ENCODE results near the gene PATJ. TPM values are rescaled to one million over a fixed set of nuclear protein-coding genes. Genes with fewer than 3 reads are reported as not detected.

PATJ gene
- total RNA-seq, 4 donors from 2014 or later = 119 to 299 (median 149) TPM

- DNase-seq = no peak
- Histone ChIP-seq H3K36me3 (no peaks in the 10 kb centered on the region), H3K27ac (no peak overlapping the region), H3K9me3 (no peaks in the 10 kb centered on the region), H3K4me3 (no peak overlapping the region), H3K4me1 (peaks cover 0 to 2% (median 0%) of the 10 kb centered on the region in 4 donors), H3K27me3 (no peaks in the 10 kb centered on the region)
- WGBS, 2 donors (ENCODE audit: low coverage in 1 of 2) = 92 to 94% methylated on average over 7 to 8 of the region's 8 CpGs
- intact Hi-C loops (cut with DNase I; ENCODE audit: low total_unique reads) = no loop called here
- TF ChIP-seq POLR2A (IDR thresholded peaks at IDR 0.05) (no peak), CTCF (IDR thresholded peaks at IDR 0.05) (no peak)
- in situ Hi-C loops (cut with MboI; ENCODE audit: low pct_ligation_motif_present in 1 of 4, low pct_unique_long_range_greater_than_20kb in 1 of 4, low sequenced_read_pairs in 3 of 4) = no loop called here
Measured at GRCh38 chr1:62188111-62188510, 445.8 kb downstream of the PATJ start.

- H3K27me3 ChIP-seq = peaks cover 11% of the 10 kb centered on the region
- TF ChIP-seq POLR2A (IDR thresholded peaks at IDR 0.05) (peak; percentile 33), POLR2AphosphoS5 (IDR thresholded peaks at IDR 0.05) (peak in 2 of 3 donors; percentile 29 to 56), EP300 (IDR thresholded peaks at IDR 0.05; ENCODE audit: low read depth) (no peak)
- H3K36me3 ChIP-seq = no peaks in the 10 kb centered on the region
- in situ Hi-C loops (cut with MboI; ENCODE audit: low pct_ligation_motif_present in 1 of 4, low pct_unique_long_range_greater_than_20kb in 1 of 4, low sequenced_read_pairs in 3 of 4) = no loop called here
- H3K27ac ChIP-seq = peak within 1 kb of the TSS; percentile 17 to 81 (median 64)
- peaks cover 0 to 16% (median 2%) of the 10 kb centered on the region in 4 donors for H3K4me1 ChIP-seq
- WGBS, 2 donors (ENCODE audit: low coverage in 1 of 2) = 5 to 15% methylated on average over 16 to 41 of the region's 55 CpGs
- no peaks in the 10 kb centered on the region for H3K9me3 ChIP-seq
- intact Hi-C loops (cut with DNase I; ENCODE audit: low total_unique reads) = no loop called here
- H3K4me3 ChIP-seq = peak within 1 kb of the TSS; percentile 4 to 49 (median 36)
- DNase-seq = peak; percentile 77
Measured at GRCh38 chr1:62194651-62195544, 452.6 kb downstream of the PATJ start, which contains the start of gene L1TD1. TSS of gene L1TD1 (plus strand) at chr1:62194849. CDS start at chr1:62206629, 11,780 bp downstream.

- in situ Hi-C loops (cut with MboI; ENCODE audit: low pct_ligation_motif_present in 1 of 4, low pct_unique_long_range_greater_than_20kb in 1 of 4, low sequenced_read_pairs in 3 of 4) = no loop called here
- Histone ChIP-seq H3K9me3 (no peaks in the 10 kb centered on the region), H3K4me3 (peak overlapping the region in 3 of 4 donors; percentile 28 to 49 (median 45)), H3K27me3 (peaks cover 11% of the 10 kb centered on the region), H3K27ac (peak overlapping the region in 2 of 4 donors; percentile 62 to 81), H3K36me3 (no peaks in the 10 kb centered on the region), H3K4me1 (peaks cover 0 to 16% (median 2%) of the 10 kb centered on the region in 4 donors)
- 47 to 64% methylated on average over 9 to 17 of the region's 17 CpGs for WGBS, 2 donors (ENCODE audit: low coverage in 1 of 2)
- intact Hi-C loops (cut with DNase I; ENCODE audit: low total_unique reads) = no loop called here
- no peak for DNase-seq
- TF ChIP-seq POLR2AphosphoS5 (IDR thresholded peaks at IDR 0.05) = no peak
- no peak for TF ChIP-seq POLR2A (IDR thresholded peaks at IDR 0.05)
- no peak for TF ChIP-seq EP300 (IDR thresholded peaks at IDR 0.05; ENCODE audit: low read depth)
- no peak for TF ChIP-seq CTCF (IDR thresholded peaks at IDR 0.05)
Measured at GRCh38 chr1:62196086-62196690, 453.9 kb downstream of the PATJ start.

- in situ Hi-C loops (cut with MboI; ENCODE audit: low pct_ligation_motif_present in 1 of 4, low pct_unique_long_range_greater_than_20kb in 1 of 4, low sequenced_read_pairs in 3 of 4) (no loop called here), intact Hi-C loops (cut with DNase I; ENCODE audit: low total_unique reads) (no loop called here)
- TF ChIP-seq POLR2A (IDR thresholded peaks at IDR 0.05) = no peak
- no peak for TF ChIP-seq CTCF (IDR thresholded peaks at IDR 0.05)
- no peak for TF ChIP-seq POLR2AphosphoS5 (IDR thresholded peaks at IDR 0.05)
- TF ChIP-seq EP300 (IDR thresholded peaks at IDR 0.05; ENCODE audit: low read depth) = no peak
- no peak overlapping the region for H3K27ac ChIP-seq
- H3K27me3 ChIP-seq = peaks cover 11% of the 10 kb centered on the region
- peaks cover 0 to 16% (median 2%) of the 10 kb centered on the region in 4 donors for H3K4me1 ChIP-seq
- no peaks in the 10 kb centered on the region for H3K9me3 ChIP-seq
- no peaks in the 10 kb centered on the region for H3K36me3 ChIP-seq
- no peak overlapping the region for H3K4me3 ChIP-seq
- no peak for DNase-seq
- 25 to 33% methylated on average over 4 to 14 of the region's 14 CpGs for WGBS, 2 donors (ENCODE audit: low coverage in 1 of 2)
Measured at GRCh38 chr1:62198069-62198780, 455.9 kb downstream of the PATJ start.
